ENCODE results near the gene CORO1C. TPM values are rescaled to one million over a fixed set of nuclear protein-coding genes. Genes with fewer than 3 reads are reported as not detected.

Gene CORO1C
- total RNA-seq, 1 donor: 99.1 TPM

DNA sequence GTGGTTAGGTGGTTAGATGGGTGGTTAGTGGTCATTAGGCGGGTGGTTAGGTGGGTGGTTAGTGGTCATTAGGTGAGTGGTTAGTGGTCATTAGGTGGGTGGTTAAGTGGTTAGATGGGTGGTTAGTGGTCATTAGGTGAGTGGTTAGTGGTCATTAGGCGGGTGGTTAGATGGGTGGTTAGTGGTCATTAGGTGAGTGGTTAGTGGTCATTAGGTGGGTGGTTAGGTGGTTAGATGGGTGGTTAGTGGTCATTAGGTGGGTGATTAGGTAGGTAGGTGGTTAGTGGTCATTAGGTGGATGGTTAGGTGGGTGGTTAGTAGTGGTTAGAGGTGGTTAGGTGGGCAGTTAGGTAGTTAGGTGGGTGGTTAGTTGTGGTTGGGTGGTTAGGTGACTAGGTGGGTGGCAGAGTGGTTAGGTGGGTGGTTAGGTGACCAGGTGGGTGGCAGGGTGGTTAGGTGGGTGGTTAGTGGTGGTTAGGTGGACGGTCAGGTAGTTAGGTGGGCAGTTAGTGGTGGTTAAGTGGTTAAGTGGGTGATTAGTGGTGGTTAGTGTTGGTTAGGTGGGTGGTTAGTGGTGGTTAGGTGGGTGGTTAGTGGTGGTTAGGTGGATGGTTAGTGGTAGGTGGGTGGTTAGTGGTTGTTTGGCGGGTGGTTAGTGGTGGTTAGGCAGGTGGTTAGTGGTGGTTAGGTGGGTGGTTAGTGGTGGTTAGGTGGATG, 125.5 kb downstream of the CORO1C start:
- DNase-seq (ENCODE audit: low read depth in 2 of 3, low spot score in 2 of 3): no peak

DNA sequence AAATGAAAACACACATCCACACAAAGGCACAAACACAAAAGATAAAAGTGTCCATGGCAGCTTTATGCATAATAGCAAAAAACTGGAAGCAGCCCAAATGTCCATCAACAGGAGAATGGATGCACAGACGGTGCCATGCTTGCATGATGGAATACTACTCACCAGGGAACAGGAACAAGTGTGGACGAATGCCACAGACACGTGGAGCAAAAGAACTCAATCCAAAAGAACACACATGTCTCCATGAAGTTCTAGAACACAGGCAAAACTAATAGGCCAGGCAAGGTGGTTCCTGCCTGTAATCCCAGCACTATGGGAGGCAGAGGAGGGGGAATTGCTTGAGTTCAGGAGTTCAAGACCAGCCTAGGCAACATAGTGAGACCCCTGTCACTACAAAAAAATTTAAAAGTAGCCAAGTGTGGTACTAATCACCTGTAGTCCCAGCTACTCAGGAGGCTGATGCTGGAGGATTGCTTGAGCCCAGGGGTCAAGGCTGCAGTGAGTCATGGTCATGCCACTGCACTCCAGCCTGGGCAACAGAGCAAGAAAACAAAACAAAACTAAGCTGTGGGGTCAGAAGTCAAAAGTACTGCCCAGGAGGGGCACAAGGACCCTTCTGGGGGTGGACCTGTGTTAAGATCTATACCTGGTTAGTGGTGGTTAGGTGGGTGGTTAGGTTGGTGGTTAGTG, 126.2 kb downstream of the CORO1C start:
- peak in 1 of 3 donors; percentile 23 for DNase-seq (ENCODE audit: low read depth in 2 of 3, low spot score in 2 of 3)

DNA sequence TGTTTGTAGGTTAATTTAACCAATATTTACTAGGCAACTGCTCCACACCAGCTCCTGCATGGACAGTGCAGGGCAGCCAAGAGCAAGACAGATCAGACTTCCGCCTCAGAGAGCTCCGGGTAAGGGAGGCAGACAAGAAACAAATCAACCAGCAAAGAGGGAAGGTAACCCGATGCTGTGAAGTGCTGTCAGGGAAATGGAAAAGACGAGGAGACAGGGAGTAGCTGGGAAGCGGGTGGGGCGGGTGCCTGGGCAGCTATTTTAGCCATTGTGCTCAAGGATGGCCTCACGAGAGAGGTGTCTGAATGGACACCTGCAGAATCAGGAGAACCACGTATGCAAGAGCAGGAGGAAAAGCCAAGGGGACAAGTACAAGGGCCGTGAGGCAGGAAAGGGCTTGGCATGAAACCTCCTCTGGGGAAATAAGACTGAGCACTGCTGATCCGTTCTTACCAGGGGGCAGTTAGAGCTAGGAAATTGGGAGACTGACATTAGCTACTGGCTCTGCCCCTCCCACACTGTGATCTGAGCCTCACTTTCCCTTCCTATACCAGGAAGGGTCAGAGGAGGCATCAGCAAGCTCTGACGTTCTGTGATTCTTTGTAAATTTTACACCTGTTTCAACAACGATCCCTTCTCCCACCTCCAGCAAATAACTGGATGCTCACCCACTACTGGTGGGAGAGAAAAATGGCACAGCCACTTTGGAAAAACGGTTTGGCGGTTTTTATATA, 126.9 kb downstream of the CORO1C start:
- no peak for DNase-seq (ENCODE audit: low read depth in 2 of 3, low spot score in 2 of 3)

DNA sequence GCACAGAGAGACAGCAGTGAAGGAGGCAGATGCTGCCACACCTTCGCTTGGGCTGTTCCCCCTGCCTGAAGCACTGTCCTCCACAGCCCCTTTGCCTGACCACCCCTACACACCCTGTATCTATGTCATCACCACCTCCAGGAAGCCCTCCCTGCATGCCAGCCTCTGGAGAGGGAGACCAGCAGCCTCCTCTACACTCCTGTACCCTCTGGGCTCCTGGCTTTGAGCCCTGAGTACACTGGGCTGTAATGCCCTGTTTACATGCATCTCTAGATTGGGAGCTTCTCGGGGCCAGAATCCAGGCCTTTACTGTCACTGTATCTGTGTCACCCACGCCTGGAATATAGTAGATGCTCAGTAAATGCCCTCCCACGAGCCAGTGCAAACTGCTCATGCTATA, 127.6 kb downstream of the CORO1C start:
- DNase-seq (ENCODE audit: low read depth in 2 of 3, low spot score in 2 of 3): no peak

DNA sequence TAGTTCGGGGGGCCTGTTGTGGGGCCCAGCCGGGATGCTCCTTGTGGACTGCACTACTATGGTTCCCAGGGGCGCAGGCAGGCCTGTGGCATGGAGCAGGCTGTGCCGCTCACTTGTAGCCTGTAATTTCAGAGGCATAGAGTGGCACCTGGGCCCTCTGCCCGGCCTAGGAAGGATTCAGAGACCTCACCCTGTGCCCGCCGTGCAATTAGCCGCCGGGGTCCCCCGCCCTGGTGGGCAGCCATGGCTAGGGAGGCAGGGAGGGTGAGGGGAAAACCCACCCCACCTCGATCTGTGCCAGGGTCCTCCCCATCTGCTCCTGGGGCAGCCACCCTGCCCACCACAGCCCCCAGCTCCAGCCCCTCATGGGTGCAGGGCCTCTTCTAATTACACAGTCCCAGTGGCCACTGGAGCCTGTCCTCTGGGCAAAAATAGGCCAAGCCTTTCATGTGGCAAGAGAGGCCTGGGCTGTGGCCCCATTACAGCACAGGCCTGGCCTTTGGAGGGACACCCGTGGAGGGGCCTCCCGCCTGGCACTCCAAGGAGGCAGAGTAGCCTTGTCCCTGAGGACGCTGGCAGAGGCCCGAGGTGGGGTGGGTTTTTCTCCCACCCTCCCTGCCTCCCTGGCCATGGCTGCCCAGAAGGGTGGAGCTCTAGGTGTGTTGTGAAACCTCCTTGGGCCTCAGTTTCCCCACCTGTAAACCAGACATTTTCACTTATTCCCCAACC, 128.2 kb downstream of the CORO1C start:
- DNase-seq (ENCODE audit: low read depth in 2 of 3, low spot score in 2 of 3): no peak

DNA sequence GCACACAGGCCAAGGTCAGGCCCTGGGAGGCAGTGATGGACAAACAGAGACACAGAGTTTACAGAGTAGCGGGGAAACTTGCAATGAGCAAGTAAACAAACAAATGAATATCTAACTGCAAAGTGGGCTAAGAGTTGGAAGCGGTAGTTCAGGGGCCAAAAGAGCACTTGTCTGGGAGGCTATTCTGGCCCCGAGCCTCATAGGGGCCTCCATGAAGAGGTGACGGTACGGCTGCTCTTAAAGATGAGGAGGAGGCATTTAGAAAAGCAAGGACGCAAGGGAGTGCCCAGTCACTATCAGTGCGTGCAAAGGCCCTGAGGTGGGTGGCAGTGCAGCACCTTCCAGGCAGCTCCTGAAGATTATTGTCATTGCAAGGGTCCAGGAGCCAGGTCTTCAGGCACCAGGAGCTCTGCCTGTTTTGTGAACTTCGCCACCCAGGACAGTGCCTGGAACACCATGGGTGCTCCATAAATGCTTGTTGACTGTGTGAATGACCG, 129.1 kb downstream of the CORO1C start:
- no peak for DNase-seq (ENCODE audit: low read depth in 2 of 3, low spot score in 2 of 3)

DNA sequence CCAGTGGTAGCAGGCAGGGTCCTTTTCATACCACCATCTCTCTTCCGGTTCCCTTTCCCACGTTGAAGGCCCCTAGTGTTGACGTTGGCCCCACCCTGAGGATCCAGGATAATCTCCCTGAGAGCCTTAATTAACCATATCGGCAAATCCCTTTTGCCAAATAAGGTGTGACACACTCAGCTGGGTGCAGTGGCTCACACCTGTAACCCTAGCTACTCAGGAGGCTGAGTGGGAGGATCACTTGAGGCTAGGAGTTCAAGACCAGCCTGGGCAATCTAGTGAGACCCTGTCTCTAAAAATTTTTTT, 130.7 kb downstream of the CORO1C start:
- DNase-seq (ENCODE audit: low read depth in 2 of 3, low spot score in 2 of 3): no peak

DNA sequence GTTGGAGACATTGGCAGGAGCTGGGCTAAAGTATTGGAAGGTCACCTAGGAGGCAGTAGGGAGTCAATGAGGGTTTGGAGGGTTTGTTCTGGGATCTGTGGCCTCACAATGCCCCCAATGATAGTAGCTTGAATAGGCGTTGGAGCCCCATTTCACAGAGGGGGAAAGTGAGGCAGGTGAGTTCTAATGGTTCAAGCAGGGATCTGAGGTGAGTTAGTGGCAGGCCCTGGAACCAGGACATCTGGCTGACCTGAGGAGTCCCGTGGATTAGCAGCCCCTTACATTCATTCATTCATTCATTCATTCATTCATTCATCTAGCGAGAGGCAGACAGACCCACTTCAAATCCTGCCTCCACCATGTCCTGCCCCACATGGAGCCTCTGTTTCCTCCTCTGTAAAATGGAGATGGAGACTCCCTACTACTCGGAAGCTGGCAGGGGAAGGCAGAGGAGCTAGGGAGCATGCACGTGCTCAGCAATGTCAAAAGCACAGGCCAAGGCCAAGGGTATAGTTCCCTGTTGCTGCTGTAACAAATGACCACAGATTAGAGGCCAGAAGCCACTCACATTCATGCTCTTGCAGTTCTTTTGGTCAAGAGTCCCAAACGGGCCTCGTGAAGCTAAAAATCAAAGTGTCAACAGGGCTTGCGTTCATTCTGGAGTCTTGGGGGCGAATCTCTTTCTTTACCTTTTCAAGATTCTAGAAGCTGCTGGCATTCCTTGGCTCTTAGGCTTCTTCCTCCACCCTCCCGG, 131.2 kb downstream of the CORO1C start:
- no peak for DNase-seq (ENCODE audit: low read depth in 2 of 3, low spot score in 2 of 3)

DNA sequence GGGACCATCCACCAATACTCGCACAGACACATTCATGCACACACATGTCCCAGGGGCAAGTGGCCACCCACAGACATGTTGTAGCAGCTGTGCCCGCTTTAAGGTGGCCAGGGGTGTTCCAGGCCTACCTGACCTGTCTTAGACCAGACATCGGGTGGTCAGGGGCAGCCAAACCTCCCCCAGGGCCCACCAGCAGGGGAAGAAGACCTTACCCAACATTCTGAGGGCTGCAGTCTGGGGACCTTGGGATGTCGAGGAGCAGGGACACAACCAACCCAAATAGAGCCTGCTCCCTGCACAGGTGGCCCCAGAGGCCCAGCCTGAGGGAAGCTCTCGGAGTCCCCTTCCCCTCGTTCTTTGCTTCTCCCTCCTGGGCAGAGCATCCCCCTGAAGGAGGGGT, 131.8 kb downstream of the CORO1C start:
- DNase-seq (ENCODE audit: low read depth in 2 of 3, low spot score in 2 of 3): no peak

DNA sequence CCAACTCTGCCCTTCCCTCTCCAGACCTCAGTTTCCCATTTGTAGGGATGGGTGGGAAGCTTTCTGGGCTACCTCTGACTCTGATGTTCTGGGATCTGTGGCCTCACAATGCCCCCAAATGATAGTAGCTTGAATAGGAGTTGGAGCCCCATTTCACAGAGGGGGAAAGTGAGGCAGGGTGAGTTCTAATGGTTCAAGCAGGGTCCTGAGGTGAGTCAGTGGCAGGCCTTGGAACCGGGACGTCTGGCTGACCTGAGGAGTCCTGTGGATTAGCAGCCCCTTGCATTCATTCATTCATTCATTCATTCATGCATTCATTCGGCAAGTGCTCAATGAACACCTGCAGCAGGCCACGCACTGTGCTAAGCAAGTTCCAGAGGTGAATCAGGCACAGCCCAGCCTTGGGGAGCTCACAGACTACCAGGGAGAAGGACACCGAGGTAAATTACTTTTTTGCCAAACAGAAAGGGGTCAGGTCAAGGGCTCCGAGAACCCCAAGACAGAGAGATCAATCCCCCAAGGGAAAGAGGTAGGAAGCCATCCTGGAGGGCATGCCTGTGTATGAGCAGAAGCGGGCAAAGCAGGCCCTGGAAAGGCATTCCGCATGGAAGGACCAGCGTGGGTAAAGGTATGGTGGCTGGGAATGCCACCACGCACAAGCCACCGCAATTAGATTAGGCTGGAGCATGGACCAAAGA, 132.6 kb downstream of the CORO1C start:
- DNase-seq (ENCODE audit: low read depth in 2 of 3, low spot score in 2 of 3): no peak

DNA sequence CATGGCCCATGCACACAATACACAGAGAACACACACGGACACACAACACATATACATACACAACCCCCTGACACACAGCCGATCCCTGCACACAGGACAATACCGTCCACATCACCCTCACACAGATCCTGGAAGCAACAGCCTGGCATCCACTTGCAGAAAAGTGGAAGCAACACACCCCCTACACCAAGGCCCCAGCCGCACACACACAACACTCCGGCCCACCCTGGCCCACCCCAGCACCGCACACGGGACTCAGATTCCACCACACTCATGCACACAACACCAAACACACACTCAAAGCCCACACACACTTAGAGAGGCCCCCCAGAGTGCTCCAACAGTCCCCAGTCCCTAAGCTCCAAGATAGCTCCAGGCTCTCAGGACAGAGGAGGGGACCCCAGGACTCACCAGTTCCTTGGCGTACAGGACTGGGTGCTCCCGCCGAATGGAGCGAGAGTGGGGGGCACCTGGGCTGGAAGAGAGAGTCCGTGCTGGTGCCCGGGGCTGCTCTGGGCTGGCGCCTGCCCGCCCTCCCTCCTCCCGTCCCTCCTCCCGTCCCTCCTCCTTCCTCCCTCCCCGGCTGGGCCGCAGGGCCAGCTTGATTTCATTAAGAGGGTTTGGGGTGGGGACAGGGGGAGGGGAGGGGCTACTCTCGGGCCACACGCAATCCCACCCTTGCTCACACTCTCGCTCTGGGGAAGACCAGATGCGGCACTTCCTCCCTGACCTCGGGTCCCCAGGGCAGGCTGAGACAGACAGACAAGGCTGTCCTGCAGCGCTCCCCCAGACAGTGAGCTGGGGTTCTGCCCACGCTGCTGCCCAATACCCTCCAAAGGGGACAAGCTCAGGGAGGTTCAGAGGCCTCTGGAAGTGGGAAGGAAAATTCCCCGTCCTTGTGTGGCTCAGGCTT, 133.5 kb downstream of the CORO1C start, which contains the start of gene TMEM119:
TMEM119 (minus strand) TSS at position 526 of the 913 bp plus-strand sequence. CDS start 5,701 bp downstream, outside the sequence.
- no peak for DNase-seq (ENCODE audit: low read depth in 2 of 3, low spot score in 2 of 3)

DNA sequence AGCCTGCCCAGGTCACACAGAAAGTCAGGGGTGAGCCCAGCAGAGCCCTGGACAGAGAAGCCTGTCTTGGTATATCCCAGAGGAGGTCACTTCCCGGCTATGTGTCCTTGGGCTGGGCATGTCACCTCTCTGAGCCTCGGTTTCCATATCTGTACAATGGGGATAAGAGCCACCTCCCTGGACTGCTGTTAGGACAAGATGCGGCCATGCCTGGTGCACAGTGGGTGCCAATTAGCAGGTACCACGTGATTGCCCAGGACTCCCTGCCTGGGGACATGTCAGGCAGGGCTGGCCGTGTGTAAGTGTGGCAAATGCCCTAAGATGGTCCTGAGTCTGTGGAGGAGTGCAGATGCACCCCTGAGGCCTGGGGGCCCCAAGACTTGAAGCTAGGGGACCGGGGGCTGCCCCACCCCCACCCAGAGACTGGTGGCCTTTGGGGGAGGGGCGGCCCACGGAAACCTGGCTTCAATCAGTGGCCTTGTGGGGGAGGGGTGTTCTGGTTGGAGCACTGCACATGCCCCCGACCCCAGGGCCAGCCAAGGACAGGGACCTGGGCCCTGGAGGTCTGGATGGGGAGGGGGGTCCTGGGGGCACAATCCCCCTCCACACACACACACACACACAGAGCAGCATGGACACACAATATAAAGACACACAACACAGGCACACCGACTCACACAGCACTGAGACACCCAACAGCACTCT, 134.3 kb downstream of the CORO1C start:
- no peak for DNase-seq (ENCODE audit: low read depth in 2 of 3, low spot score in 2 of 3)

DNA sequence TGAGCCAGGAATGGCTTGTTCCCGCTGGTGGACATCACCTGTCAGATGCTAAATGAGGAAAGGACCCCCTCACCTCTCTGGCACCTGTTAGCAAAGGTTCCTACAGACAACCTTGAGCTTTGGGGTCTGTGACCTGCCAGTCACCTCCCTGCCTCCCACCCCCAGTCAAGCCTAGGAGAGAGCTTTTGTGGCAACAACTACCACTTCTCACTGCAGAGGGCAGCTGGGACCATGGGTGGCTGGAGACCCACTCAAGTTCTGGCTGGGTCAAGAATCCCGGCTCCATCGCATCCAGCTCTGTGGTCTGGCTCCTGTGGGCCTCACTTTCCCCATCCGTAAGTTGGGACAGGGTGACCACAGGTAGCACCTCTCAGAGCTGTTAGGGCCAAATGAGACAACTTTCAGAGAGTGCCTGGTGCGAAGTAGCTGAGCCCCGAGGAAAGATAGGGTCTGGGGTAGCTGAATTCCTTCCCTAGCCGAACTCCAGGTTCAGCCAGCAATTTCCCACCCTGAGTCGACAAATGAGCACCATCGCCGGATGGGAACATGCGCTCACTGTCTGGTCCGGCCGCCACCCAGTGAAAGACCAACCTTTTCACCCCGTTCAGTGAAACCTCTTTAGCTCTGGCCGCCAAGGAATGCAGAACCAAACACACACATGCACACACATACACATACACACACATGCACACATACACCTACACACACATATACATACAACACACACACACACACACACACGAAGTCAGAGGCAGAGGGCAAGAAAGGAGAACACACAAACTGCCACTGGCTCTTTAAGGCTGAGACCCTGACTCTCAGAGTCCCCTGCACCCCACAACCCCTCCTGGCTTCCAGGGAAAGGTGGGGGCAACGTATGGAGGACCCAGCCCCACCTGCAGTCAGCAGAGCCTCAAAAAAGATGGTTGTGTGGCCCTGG, 135.3 kb downstream of the CORO1C start:
- no peak for DNase-seq (ENCODE audit: low read depth in 2 of 3, low spot score in 2 of 3)
